ENCODE data around the gene RBMXL2.

RBMXL2 gene

GRCh38 chr11:7088921-7089320 is at the start of gene RBMXL2:
Gene RBMXL2, plus strand, starts transcription at chr11:7088998. Its CDS starts 123 bp downstream, at chr11:7089121.
- DNase-seq = no peak
- in situ Hi-C loops (cut with HindIII; ENCODE audit: low pct_ligation_motif_present, low pct_unique_long_range_greater_than_20kb, low sequenced_read_pairs) = no loop called here

DNA sequence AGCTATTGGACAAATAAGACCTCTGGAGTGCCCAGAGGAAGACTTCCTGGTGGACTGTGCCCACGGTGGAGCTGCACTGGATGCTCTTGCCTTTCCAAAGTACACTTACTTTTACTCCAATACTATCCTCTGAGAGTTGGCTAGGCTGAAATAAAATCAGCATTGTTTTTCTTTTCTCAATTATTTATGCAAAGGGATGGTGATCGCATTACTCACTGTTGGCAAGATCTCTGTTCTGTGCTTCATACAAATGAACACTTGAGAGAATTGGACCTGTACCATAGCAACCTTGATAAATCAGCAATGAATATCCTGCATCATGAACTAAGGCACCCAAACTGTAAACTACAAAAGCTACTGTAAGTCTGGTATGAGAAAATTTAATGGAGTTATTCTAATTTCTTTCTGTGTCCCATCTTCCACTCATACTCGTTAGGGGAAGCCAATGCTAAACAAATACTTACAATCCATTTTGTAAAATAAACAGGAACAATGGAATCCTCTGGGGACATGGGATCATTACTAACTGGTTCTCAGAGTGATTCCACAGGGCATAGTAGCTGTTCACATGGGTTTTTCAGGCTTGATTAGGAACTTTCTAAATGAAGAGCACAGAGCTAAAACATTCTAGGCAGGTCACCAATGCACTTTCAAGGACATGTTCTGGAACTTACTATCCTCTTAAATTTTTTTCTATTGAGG is 42.2 kb upstream of the RBMXL2 start:
- in situ Hi-C loops (cut with HindIII; ENCODE audit: low pct_ligation_motif_present, low pct_unique_long_range_greater_than_20kb, low sequenced_read_pairs) = no loop called here
- DNase-seq = no peak

GRCh38 chr11:7050191-7050590 is 38.6 kb upstream of the RBMXL2 start:
- in situ Hi-C loops (cut with HindIII; ENCODE audit: low pct_ligation_motif_present, low pct_unique_long_range_greater_than_20kb, low sequenced_read_pairs) = no loop called here
- DNase-seq = no peak

GRCh38 chr11:7056828-7057513 is 31.8 kb upstream of the RBMXL2 start:
- in situ Hi-C loops (cut with HindIII; ENCODE audit: low pct_ligation_motif_present, low pct_unique_long_range_greater_than_20kb, low sequenced_read_pairs) = no loop called here
- DNase-seq = no peak

DNA sequence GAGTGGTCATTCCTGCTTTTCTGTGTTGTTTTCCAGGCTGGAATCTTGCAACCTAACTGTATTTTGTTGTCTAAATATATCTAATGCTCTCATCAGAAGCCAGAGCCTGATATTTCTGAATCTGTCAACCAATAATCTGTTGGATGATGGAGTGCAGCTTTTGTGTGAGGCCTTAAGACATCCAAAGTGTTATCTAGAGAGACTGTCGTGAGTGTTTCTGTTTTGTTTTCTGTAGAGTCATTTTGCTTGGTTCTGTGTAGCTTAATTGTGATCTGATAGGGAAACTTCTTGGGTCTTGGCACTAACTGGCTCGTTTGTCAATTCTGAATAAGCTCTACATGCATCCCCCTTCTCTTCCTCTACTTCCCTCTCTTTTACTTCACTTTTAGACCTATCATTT is 31.2 kb upstream of the RBMXL2 start:
- DNase-seq = no peak
- in situ Hi-C loops (cut with HindIII; ENCODE audit: low pct_ligation_motif_present, low pct_unique_long_range_greater_than_20kb, low sequenced_read_pairs) = no loop called here

DNA sequence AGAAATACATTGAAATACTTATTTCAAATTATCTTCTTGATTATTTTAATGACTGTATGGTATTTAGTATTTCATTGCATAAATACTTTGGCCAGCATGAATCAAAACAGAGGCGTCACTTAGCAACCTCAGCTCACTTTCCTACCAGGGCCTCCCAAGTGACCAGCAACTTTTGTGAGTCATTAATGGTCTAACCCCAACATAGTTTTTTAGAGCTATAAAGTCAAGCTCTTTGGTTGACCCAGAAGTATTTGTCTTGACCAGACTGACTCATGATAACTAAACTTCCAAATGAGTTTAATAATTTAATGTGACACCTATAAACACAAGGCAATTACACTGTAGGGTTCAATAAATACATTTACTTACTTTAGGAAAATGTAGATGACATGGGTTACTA is 27.9 kb upstream of the RBMXL2 start:
- in situ Hi-C loops (cut with HindIII; ENCODE audit: low pct_ligation_motif_present, low pct_unique_long_range_greater_than_20kb, low sequenced_read_pairs) = no loop called here

DNA sequence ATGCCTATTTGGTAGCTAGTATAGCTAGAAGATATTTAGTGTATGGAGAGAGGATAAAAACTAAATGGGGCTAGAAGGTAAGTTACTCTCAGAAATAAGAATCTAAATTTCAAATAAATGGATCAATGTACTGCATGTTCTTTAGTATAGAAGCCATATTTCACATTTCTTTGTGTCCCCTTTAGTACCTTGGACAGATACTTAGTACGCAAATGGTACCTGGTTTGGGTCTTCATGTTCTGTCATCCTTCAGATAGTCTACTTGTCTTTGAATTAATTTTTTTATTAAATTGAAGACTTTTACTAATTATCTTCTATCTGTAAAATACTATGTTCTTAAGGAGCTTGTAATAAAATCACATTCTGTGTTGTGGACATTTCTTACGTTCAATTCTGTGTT is 26.3 kb upstream of the RBMXL2 start:
- in situ Hi-C loops (cut with HindIII; ENCODE audit: low pct_ligation_motif_present, low pct_unique_long_range_greater_than_20kb, low sequenced_read_pairs) = no loop called here

More for the DNA sequence above, 27.9 kb upstream of the RBMXL2 start:
- no peak for DNase-seq

GRCh38 chr11:7072401-7073028 is 16.3 kb upstream of the RBMXL2 start:
- in situ Hi-C loops (cut with HindIII; ENCODE audit: low pct_ligation_motif_present, low pct_unique_long_range_greater_than_20kb, low sequenced_read_pairs) = no loop called here
- DNase-seq = no peak

More for the DNA sequence above, 26.3 kb upstream of the RBMXL2 start:
- no peak for DNase-seq

DNA sequence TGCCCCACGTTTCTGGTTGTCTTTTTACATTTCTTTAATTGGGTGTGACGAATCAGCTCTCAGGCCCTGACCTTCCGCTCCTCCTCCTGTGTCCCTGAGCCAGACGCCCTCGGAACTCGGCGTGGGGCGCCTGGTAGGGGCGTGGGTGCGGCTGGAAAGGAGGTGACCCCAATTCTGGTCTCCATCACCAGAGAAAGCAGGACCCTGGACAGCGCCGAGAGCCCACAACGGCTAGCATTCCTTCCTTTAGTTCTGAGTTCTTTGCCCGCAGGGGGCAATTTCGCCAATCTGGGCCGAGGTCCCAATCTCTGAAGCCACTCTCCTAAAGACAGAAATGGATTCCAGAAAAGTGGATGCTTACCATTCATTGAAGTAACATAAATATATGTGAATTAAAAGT is 11.7 kb upstream of the RBMXL2 start:
- no peak for DNase-seq
- in situ Hi-C loops (cut with HindIII; ENCODE audit: low pct_ligation_motif_present, low pct_unique_long_range_greater_than_20kb, low sequenced_read_pairs) = no loop called here

DNA sequence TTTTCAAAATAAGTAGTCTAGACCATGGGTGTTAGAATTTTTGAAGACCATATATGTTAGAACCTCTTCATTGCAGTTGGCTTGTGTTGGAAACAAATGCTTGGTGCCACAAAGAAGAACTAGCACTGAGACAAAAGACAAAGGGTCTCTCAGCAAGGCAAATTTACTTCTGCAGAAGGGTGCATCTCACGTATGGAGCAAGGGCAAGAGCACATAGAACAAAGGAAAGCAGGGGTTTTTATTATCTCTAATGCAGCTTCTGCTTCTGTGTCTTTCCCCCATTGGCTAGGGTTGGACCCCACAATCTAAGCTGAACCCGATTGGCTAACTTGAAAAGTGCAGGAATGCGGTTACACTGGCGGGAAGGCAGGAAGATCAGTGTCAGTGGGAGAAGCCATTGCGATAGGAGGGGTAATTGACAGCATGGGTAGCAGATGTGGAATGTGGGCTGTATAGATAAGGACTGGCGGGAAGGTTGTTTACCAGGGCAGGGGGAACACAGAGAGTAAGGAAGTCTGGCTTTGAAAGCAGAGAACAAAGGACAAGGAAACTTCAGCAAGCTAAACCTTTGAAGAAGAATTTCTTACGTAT is 9.2 kb upstream of the RBMXL2 start:
- in situ Hi-C loops (cut with HindIII; ENCODE audit: low pct_ligation_motif_present, low pct_unique_long_range_greater_than_20kb, low sequenced_read_pairs) = no loop called here
- DNase-seq = no peak

DNA sequence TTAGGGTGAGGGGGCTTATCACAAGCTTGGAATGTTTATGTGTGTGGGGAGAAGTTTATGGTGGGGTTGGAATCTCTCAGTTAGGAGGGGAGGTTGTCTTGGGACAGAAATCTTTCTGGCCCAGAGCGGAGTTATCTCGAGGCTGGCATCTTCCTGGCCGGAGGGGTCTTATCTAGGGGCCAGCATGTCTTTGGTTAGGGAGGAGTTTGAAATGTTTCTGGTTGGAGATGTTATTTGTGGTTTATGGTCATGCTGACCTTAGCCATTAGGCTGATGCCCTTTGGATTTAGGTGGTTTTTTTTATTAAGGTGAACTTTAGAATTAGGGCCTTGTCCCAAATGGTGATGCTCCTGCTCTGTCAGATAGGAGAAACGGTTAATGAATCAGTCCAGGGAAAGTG is 7.9 kb upstream of the RBMXL2 start:
- in situ Hi-C loops (cut with HindIII; ENCODE audit: low pct_ligation_motif_present, low pct_unique_long_range_greater_than_20kb, low sequenced_read_pairs) = no loop called here
- DNase-seq = no peak

- DNase-seq = no peak
These were observed 7.4 kb upstream of the RBMXL2 start for GRCh38 chr11:7081441-7081840.

GRCh38 chr11:7089328-7090251 is 792 bp downstream of the RBMXL2 start:
- no peak for DNase-seq
- in situ Hi-C loops (cut with HindIII; ENCODE audit: low pct_ligation_motif_present, low pct_unique_long_range_greater_than_20kb, low sequenced_read_pairs) = no loop called here

More at GRCh38 chr11:7081441-7081840, 7.4 kb upstream of the RBMXL2 start:
- in situ Hi-C loops (cut with HindIII; ENCODE audit: low pct_ligation_motif_present, low pct_unique_long_range_greater_than_20kb, low sequenced_read_pairs) = no loop called here

- DNase-seq = peak; percentile 51
- in situ Hi-C loops (cut with HindIII; ENCODE audit: low pct_ligation_motif_present, low pct_unique_long_range_greater_than_20kb, low sequenced_read_pairs) = no loop called here
These were observed 9.5 kb downstream of the RBMXL2 start for GRCh38 chr11:7098235-7098832.

- DNase-seq = no peak
- in situ Hi-C loops (cut with HindIII; ENCODE audit: low pct_ligation_motif_present, low pct_unique_long_range_greater_than_20kb, low sequenced_read_pairs) = no loop called here
These were observed 27.0 kb downstream of the RBMXL2 start for GRCh38 chr11:7115780-7116179.

- in situ Hi-C loops (cut with HindIII; ENCODE audit: low pct_ligation_motif_present, low pct_unique_long_range_greater_than_20kb, low sequenced_read_pairs) = no loop called here
- DNase-seq = no peak
These were observed 27.6 kb downstream of the RBMXL2 start for GRCh38 chr11:7116370-7116769.

DNA sequence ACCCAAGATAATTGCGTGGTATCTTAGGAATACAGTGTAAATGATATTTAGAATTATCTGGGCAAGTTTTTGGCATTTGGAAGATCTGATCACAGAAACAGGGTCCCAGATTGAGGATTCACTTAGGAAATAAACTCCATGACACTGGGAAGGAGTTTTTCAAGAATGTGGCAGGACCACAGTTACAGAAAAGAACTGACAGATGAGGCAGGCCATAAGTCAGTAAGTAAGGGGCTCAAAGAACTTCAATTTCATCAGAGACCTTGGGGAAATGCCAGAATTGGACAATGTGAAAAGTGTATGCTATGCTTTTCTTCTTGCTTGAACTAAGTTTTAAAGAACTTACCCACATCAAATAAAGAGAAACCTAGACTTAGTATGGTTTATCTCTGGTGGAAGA is 49.3 kb downstream of the RBMXL2 start:
- in situ Hi-C loops (cut with HindIII; ENCODE audit: low pct_ligation_motif_present, low pct_unique_long_range_greater_than_20kb, low sequenced_read_pairs) = no loop called here
- DNase-seq = no peak

All from ACHN (cell line).